Kidney (tissue), 14 donors: Measurements from ENCODE around the gene CIT. TPM values are rescaled to one million over a fixed set of nuclear protein-coding genes. Genes with fewer than 3 reads are reported as not detected.

Source experiments
- DNase-seq, 5 donors: peaks; one replicate each; pipeline ENCODE4 v3.0.0-alpha.2; 2013 to 2020
- FAIRE-seq: peaks from 2 replicates; lab custom pipeline; 2012; peaks lifted over from hg19 to GRCh38; lab: Jason Lieb, UNC
- H3K27ac ChIP-seq, 2 donors: one replicate each; pipeline ENCODE4 v1.7.0; 2013; ENCODE audit warnings: low read depth in 2 of 2, low read length in 2 of 2, inconsistent platforms in 1 of 2
- H3K27me3 ChIP-seq: one replicate; pipeline ENCODE4 v1.7.1; 2013; ENCODE audit warnings: low read length, inconsistent platforms; ENCODE audit not compliant: control insufficient read depth, insufficient read depth
- H3K36me3 ChIP-seq, 3 donors: one replicate each; pipeline versions ENCODE4 v1.7.0 to v1.7.1; 2013; ENCODE audit warnings: low read length in 3 of 3, control low read depth in 1 of 3, inconsistent platforms in 1 of 3; ENCODE audit not compliant: insufficient read depth in 3 of 3, control insufficient read depth in 2 of 3
- H3K4me1 ChIP-seq, 3 donors: one replicate each; pipeline versions ENCODE4 v1.7.0 to v1.7.1; 2013; ENCODE audit warnings: low read length in 3 of 3, inconsistent platforms in 1 of 3, low read depth in 1 of 3; ENCODE audit not compliant: control insufficient read depth in 2 of 3, insufficient read depth in 2 of 3
- H3K4me3 ChIP-seq, 3 donors: one replicate each; pipeline versions ENCODE4 v1.7.0 to v1.8.1; 2013; ENCODE audit warnings: low read length in 3 of 3, control low read depth in 1 of 3, inconsistent platforms in 1 of 3
- H3K9ac ChIP-seq, 3 donors: one replicate each; pipeline versions ENCODE4 v1.7.0 to v1.7.1; 2013; ENCODE audit warnings: low read length in 3 of 3, control low read depth in 1 of 3, inconsistent platforms in 1 of 3
- H3K9me3 ChIP-seq, 3 donors: one replicate each; pipeline versions ENCODE4 v1.7.0 to v1.7.1; 2013; ENCODE audit warnings: low read length in 3 of 3, control low read depth in 1 of 3, inconsistent platforms in 1 of 3; ENCODE audit not compliant: control insufficient read depth in 2 of 3, insufficient read depth in 1 of 3
- intact Hi-C: fragments of 100-400 bp; cut with DNase I; formaldehyde crosslinking; loops from one replicate; pipeline ENCODE4 v1.11.1; 2022
- polyA plus RNA-seq: library from polyadenylated mRNA; stranded (reverse); fragments of 350-450 nt; fragmentation: Illumina TruSeq; extraction: RNeasy Lipid Tissue Mini Kit (QIAGEN cat#74804); gene quantifications from one replicate; pipeline ENCODE4 v1.2.3, GENCODE V29; 2014; ENCODE audit warnings: low read depth, low replicate concordance; ENCODE audit not compliant: insufficient read depth
- total RNA-seq: library from RNA; stranded (reverse); fragmentation: NEBNext Ultra II Directional; extraction: Animal tissue kit (Norgen Biotek cat#: 25700); gene quantifications from one replicate; pipeline ENCODE4 v1.2.1, GENCODE V29; 2021
- TF ChIP-seq, protein P1 (sequence below): IDR thresholded peaks from 3 replicates; pipeline ENCODE4 v1.5.1; 2012; ENCODE audit warnings: mild to moderate bottlenecking, moderate library complexity, borderline replicate concordance; ENCODE audit not compliant: insufficient read depth; ENCODE audit errors: extremely low read depth
- donor health status: control.
- donor health status: control.
- donor health status: control.
- donor health status: control.
- donor health status: control.
- donor health status: DM: yes; HTN: yes; CAD: no.
- donor health status: Normal renal cell carcinoma (clear cell type).

Gene CIT
- total and polyA plus RNA-seq, 2 donors from 2014 or later, result 3.0 to 81.6 TPM

DNA sequence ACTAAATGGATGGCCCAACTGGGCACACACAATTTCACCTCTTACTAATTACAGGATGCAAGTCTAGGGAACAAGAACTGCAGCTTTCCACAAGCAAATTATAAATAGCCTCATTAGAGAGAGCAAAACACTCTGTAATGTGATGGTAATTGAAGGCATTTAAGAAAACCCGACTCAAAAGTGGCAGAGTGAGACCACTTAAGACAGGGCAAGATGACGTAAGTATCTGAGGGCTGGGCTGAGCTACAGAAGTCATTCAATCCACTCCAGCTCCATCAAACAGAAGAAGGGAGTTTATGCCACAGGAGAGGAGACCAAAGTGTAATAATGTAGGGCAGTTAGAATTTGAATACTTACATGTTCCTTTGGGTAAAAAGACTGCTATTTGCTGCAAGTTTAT, 118.9 kb downstream of the CIT start:
- peaks cover 0 to 4% (median 2%) of the 10 kb centered on the region in 3 donors for H3K36me3 ChIP-seq
- no peaks in the 10 kb centered on the region for H3K27me3 ChIP-seq
- TF ChIP-seq, protein P1, sequence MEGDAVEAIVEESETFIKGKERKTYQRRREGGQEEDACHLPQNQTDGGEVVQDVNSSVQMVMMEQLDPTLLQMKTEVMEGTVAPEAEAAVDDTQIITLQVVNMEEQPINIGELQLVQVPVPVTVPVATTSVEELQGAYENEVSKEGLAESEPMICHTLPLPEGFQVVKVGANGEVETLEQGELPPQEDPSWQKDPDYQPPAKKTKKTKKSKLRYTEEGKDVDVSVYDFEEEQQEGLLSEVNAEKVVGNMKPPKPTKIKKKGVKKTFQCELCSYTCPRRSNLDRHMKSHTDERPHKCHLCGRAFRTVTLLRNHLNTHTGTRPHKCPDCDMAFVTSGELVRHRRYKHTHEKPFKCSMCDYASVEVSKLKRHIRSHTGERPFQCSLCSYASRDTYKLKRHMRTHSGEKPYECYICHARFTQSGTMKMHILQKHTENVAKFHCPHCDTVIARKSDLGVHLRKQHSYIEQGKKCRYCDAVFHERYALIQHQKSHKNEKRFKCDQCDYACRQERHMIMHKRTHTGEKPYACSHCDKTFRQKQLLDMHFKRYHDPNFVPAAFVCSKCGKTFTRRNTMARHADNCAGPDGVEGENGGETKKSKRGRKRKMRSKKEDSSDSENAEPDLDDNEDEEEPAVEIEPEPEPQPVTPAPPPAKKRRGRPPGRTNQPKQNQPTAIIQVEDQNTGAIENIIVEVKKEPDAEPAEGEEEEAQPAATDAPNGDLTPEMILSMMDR, result no peak

DNA sequence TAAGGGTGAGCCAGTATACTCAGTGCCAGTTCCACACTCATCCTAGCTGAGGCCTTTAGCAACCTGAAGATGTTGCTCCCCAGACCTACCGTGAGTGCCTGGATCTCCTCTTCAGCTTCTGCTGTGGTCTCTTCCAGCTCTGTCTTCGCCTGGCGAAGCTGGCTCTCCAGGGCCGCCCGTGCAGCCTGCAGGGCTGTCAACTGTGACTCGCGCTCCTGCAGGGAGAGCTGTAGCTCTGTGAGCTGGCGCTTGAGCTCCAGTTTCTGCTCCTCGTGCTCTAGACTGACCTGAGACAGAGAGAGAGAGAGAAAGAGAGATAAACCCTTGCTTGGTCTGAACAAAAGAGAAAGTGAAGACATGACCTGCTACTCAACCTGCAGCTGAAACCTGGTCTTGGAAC, 125.2 kb downstream of the CIT start:
- DNase-seq (peak in 2 of 5 donors; percentile 9 to 21), FAIRE-seq (no peak)
- H3K27ac ChIP-seq, result peak overlapping the region in 1 of 2 donors; percentile 49
- intact Hi-C loops, result no loop called here
- H3K27me3 ChIP-seq, result no peaks in the 10 kb centered on the region
- H3K4me1 ChIP-seq, result peaks cover 0 to 10% (median 0%) of the 10 kb centered on the region in 3 donors
- no peaks in the 10 kb centered on the region for H3K9me3 ChIP-seq
- H3K36me3 ChIP-seq, result no peaks in the 10 kb centered on the region
- H3K4me3 ChIP-seq, result peak overlapping the region in 2 of 3 donors; percentile 3 to 14
- peak overlapping the region in 1 of 3 donors; percentile 63 for H3K9ac ChIP-seq
- TF ChIP-seq, protein P1, result no peak

More for the DNA sequence above, 118.9 kb downstream of the CIT start:
- intact Hi-C loops, result no loop called here
- H3K9me3 ChIP-seq, result no peaks in the 10 kb centered on the region
- DNase-seq, result no peak
- H3K27ac ChIP-seq, result no peak overlapping the region
- no peaks in the 10 kb centered on the region for H3K4me1 ChIP-seq
- H3K9ac ChIP-seq, result no peak overlapping the region
- H3K4me3 ChIP-seq, result no peak overlapping the region
- FAIRE-seq, result no peak

DNA sequence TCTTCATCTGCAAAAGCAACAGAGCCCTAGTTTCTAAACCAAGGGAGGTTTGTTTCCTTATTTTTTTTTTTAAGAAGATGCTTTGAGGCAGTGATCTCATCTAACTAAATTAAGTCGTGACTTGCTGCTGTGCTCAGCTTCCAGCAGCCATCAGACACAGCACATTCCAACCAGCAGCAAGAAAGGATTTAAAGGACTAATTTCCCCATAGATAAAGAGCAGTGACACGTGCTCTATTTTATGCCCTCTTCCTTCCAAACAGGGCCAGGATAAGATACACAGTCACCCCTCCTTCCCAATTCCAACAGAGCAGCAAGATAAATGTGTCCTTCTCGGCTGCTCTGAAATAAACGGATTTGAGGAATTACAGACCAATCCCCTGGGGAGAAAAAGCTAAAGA, 127.5 kb downstream of the CIT start:
- intact Hi-C loops, result no loop called here
- H3K36me3 ChIP-seq, result no peaks in the 10 kb centered on the region
- peaks cover 0 to 5% (median 0%) of the 10 kb centered on the region in 3 donors for H3K9me3 ChIP-seq
- FAIRE-seq (no peak), DNase-seq (no peak)
- H3K4me1 ChIP-seq, result peaks cover 0 to 10% (median 0%) of the 10 kb centered on the region in 3 donors
- no peak overlapping the region for H3K4me3 ChIP-seq
- H3K27ac ChIP-seq, result no peak overlapping the region
- TF ChIP-seq, protein P1, result no peak
- no peaks in the 10 kb centered on the region for H3K27me3 ChIP-seq
- no peak overlapping the region for H3K9ac ChIP-seq

DNA sequence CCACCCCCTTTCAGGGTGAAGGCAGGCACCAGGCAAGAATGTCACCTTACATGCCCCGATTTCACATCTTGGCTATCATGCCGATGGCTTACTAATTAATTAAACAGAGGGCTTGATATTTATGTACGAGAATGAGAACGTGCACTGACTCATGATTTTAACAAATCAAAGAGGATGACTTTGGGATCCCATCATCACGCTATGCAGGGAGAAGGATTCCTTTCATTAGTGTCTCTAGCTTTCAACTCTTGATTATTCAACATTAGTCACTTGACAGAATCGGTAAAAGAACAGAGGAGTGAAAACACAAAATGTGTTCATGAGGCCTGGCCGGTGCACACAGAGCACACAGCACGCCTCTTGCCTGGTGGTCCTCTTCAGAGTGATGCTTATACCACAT, 128.6 kb downstream of the CIT start:
- TF ChIP-seq, protein P1, result no peak
- peaks cover 0 to 10% (median 0%) of the 10 kb centered on the region in 3 donors for H3K4me1 ChIP-seq
- FAIRE-seq (no peak), DNase-seq (no peak)
- intact Hi-C loops, result no loop called here
- no peaks in the 10 kb centered on the region for H3K36me3 ChIP-seq
- no peak overlapping the region for H3K9ac ChIP-seq
- peak overlapping the region in 1 of 3 donors; percentile 9 for H3K4me3 ChIP-seq
- H3K27me3 ChIP-seq, result no peaks in the 10 kb centered on the region
- H3K9me3 ChIP-seq, result peaks cover 0 to 5% (median 0%) of the 10 kb centered on the region in 3 donors
- no peak overlapping the region for H3K27ac ChIP-seq
